OCI-LY3 (cell line): Measurements from ENCODE around the gene TTYH2.

Experiments
- H2AFZ ChIP-seq: fragments of 200-600, 300-600 bp; shearing (Covaris generic); 2 replicates; pipeline ENCODE4 v1.6.0; 2014; ENCODE audit warnings: antibody characterized with exemption, low read depth, low read length
- H3K27ac ChIP-seq: fragments of 200-600, 300-600 bp; sonication (generic); 2 replicates; pipeline ENCODE4 v1.5.1; 2014; ENCODE audit warnings: mild to moderate bottlenecking, low read length, moderate library complexity, mixed read lengths
- H3K27me3 ChIP-seq: fragments of 200-600, 300-600 bp; sonication (generic); 2 replicates; pipeline ENCODE4 v1.6.1; 2014; ENCODE audit warnings: low read depth, low read length, mixed read lengths
- H3K36me3 ChIP-seq: fragments of 200-600, 300-600 bp; sonication (generic); replicated peaks from 2 replicates; pipeline ENCODE3; 2014; ENCODE audit warnings: low read depth, low read length, mixed read lengths
- H3K4me1 ChIP-seq: fragments of 300-600, 200-600 bp; sonication (generic); 2 replicates; pipeline ENCODE4 v1.6.1; 2014; ENCODE audit warnings: low read length, mixed read lengths
- H3K4me2 ChIP-seq: fragments of 200-600, 300-600 bp; sonication (generic); 2 replicates; pipeline ENCODE4 v1.6.1; 2014; ENCODE audit warnings: low read length, mixed read lengths
- H3K4me3 ChIP-seq: fragments of 300-600, 200-600 bp; sonication (generic); 2 replicates; pipeline ENCODE4 v1.5.1; 2014; ENCODE audit warnings: antibody characterized with exemption, mild to moderate bottlenecking, low read length, moderate library complexity
- H3K79me2 ChIP-seq: fragments of 300-600, 200-600 bp; shearing (Covaris generic); 2 replicates; pipeline ENCODE4 v1.6.1; 2014; ENCODE audit warnings: mild to moderate bottlenecking, low read length, mixed read lengths
- H3K9ac ChIP-seq: fragments of 300-600, 200-600 bp; shearing (Covaris generic); 2 replicates; pipeline ENCODE4 v1.6.0; 2014; ENCODE audit warnings: mild to moderate bottlenecking, low read length, moderate library complexity
- H3K9me3 ChIP-seq: fragments of 200-600, 300-600 bp; shearing (Covaris generic); 2 replicates; pipeline ENCODE4 v1.6.1; 2014; ENCODE audit warnings: low read length, mixed read lengths; ENCODE audit not compliant: insufficient read depth
- H4K20me1 ChIP-seq: fragments of 200-600, 300-600 bp; sonication (generic); 2 replicates; pipeline ENCODE4 v1.6.1; 2016; ENCODE audit warnings: low read length, mixed read lengths; ENCODE audit not compliant: insufficient read depth
- CTCF ChIP-seq: fragments of 200-600, 300-600 bp; sonication (generic); IDR thresholded peaks from 2 replicates; pipeline ENCODE4 v1.5.1; 2014; ENCODE audit warnings: antibody characterized with exemption, low read length, low read depth
- EZH2phosphoT487 ChIP-seq: fragments of 200-600 bp; shearing (Covaris generic); IDR thresholded peaks from 2 replicates; pipeline ENCODE4 v1.6.1; 2018; ENCODE audit warnings: antibody characterized with exemption, mixed run types, low read depth

TTYH2 gene

GRCh38 chr17:74218436-74218835 is 5.1 kb downstream of the TTYH2 start:
- Histone ChIP-seq H3K4me2 (no peak overlapping the region), H3K9me3 (no peaks in the 10 kb centered on the region), H2AFZ (no peak overlapping the region), H4K20me1 (no peaks in the 10 kb centered on the region; the same call in 1 of the 2 replicates), H3K4me3 (no peak overlapping the region), H3K4me1 (peaks cover 10% of the 10 kb centered on the region), H3K36me3 (peaks cover 4% of the 10 kb centered on the region), H3K27me3 (no peaks in the 10 kb centered on the region), H3K9ac (no peak overlapping the region), H3K79me2 (peaks cover 16% of the 10 kb centered on the region), H3K27ac (no peak overlapping the region)
- TF ChIP-seq EZH2phosphoT487, result no peak
- no peak for TF ChIP-seq CTCF

GRCh38 chr17:74219576-74220133 is 6.3 kb downstream of the TTYH2 start:
- no peaks in the 10 kb centered on the region for H3K9me3 ChIP-seq
- H2AFZ ChIP-seq, result no peak overlapping the region
- H3K27ac ChIP-seq, result no peak overlapping the region
- no peaks in the 10 kb centered on the region; the same call in 1 of the 2 replicates for H4K20me1 ChIP-seq
- H3K4me2 ChIP-seq, result no peak overlapping the region
- H3K36me3 ChIP-seq, result peaks cover 4% of the 10 kb centered on the region
- H3K79me2 ChIP-seq, result peaks cover 8% of the 10 kb centered on the region
- H3K9ac ChIP-seq, result no peak overlapping the region
- peaks cover 5% of the 10 kb centered on the region for H3K4me1 ChIP-seq
- H3K4me3 ChIP-seq, result no peak overlapping the region
- no peaks in the 10 kb centered on the region for H3K27me3 ChIP-seq
- TF ChIP-seq CTCF (no peak), EZH2phosphoT487 (no peak)

- Histone ChIP-seq H3K4me2 (no peak overlapping the region), H2AFZ (no peak overlapping the region), H3K4me3 (no peak overlapping the region), H3K9me3 (no peaks in the 10 kb centered on the region), H4K20me1 (no peaks in the 10 kb centered on the region), H3K4me1 (peaks cover 2% of the 10 kb centered on the region; the same call in 1 of the 2 replicates), H3K27me3 (no peaks in the 10 kb centered on the region), H3K9ac (no peak overlapping the region), H3K27ac (no peak overlapping the region), H3K79me2 (0 out of 2 replicates have a peak, but pooled peaks cover 3% of the 10 kb centered on the region), H3K36me3 (peaks cover 4% of the 10 kb centered on the region)
- no peak for TF ChIP-seq EZH2phosphoT487
Observed at GRCh38 chr17:74220219-74220618, 6.8 kb downstream of the TTYH2 start.

- Histone ChIP-seq H3K79me2 (0 out of 2 replicates have a peak, but pooled peaks cover 3% of the 10 kb centered on the region), H3K4me3 (no peak overlapping the region), H3K36me3 (peaks cover 4% of the 10 kb centered on the region), H3K9me3 (no peaks in the 10 kb centered on the region), H4K20me1 (no peaks in the 10 kb centered on the region), H2AFZ (no peak overlapping the region), H3K9ac (no peak overlapping the region), H3K4me1 (no peaks in the 10 kb centered on the region), H3K4me2 (no peak overlapping the region), H3K27me3 (no peaks in the 10 kb centered on the region), H3K27ac (no peak overlapping the region)
- no peak for TF ChIP-seq CTCF
- TF ChIP-seq EZH2phosphoT487, result no peak
Observed at GRCh38 chr17:74220946-74221818, 7.8 kb downstream of the TTYH2 start.
